GM19463 (cell line): ENCODE data around the gene ORM1.

Source experiments
- ATAC-seq: cut with Tn5 transposase; IDR thresholded peaks from one replicate; pipeline ENCODE4 v1.9.1; 2021; ENCODE audit warnings: mild to moderate bottlenecking, moderate library complexity; ENCODE audit not compliant: unreplicated experiment

ORM1 gene

DNA sequence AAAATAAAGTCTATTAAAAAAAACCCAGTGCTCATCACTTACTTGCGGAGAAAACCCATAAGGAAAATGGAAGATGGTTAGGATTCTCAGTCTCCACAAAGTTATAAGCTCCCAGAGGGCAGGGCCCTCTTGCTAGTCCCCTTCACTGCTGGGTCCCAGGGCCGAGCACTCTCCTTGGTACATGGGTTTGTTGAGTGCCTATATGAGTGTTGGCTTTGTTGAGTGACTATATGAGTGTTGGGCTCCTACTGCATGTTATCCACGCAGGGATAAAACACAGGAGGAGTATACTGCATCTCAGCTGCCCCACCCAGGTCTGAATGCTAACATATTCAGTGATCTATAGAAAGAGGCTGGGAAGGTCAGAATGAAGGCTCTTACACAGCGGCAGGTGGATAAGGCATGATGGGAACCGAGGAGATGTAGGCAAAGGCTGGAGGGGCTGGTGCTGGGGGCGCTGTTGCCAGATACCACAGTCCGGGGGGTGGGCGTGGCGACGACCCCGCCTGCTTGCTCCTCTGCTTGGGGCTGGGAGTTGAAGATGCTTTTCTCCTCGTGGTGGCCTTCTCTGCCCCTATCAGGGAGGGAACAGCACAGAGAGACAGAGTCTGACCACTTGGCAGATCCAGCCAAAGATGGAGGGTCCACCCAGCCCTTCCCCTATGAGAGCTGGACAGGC is 18.4 kb downstream of the ORM1 start:
- no peak for ATAC-seq

DNA sequence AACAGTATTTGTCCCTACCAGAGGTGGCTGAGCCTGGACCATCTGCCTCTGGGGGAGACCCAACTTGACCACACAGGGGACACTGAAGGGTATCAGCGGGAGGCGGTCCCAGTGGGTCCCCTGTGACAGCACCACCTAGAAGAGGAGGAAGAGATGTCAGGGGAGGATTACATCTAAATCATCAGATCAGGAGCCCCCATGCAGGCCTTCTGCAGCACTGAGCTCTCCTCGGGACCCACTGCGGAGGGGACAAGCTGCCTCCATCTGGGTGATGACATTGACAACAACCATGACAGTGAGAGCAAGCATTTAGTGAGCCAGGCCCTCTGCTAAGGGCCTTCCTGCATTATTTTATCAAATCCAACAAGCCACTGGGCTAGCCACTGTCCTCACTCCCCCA is 19.1 kb downstream of the ORM1 start:
- no peak for ATAC-seq

DNA sequence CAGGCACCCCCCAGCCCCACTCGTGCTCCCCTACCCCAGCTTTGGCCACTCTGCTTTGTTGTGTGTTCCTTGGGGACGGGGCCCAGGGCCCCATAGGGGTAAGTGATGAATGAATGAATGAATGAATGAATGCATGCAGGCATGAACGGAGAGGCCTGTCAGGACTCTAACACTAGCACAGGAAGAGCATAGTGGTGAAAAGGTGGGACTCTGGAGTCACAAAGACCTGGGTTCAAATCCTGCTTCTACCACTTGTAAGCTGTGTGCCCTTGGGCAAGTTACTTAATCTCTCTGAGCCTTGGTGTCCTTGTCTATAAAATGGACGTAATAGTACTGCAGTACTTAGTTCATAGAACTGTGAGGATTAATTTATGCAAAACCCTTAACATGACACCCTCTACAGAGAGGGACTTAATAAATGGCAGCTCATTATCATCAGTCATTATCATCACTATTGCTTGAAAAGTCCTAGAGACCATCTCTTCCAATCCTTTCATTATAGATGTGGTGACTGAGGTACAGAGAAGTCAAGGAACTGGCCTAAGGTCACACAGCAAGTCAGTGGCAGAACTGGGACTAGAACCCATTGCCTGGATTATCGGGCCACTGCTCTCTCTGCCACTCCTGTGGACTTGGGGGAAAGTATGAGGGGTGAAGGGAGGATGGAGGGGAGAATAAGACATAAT is 20.0 kb downstream of the ORM1 start:
- no peak for ATAC-seq

DNA sequence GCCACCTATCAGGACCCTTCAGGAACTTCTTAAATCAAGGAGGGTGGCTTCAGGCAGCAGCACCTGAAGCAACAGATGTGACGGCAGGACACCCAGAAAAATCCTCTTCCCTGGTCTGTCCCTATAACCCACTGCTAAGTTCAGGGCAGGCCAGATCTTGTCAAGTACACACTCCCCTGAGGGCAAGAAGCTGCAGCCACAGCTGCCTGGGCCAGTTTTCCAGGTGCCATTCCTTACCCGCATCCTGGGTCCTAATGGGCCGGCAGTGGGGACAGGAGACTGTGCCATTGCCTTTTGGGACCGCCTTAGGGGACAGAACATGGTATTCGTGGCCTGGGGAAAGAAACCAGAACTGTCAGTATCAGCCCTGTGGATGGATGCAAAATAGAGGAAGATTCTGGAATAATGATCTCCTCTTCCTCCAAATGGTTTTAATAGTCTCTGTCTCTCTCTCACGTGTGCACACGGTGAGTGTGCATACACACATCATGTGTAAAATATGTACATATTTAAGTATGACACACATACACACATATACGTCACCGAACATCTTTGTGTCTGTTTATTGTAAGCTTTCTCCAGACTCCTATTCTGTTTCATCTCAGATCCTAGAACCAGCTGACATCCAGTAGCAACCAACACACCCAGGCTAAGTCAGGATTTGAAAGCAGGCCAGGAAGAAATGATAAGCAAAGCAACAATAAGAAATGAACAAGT is 20.7 kb downstream of the ORM1 start:
- no peak for ATAC-seq

DNA sequence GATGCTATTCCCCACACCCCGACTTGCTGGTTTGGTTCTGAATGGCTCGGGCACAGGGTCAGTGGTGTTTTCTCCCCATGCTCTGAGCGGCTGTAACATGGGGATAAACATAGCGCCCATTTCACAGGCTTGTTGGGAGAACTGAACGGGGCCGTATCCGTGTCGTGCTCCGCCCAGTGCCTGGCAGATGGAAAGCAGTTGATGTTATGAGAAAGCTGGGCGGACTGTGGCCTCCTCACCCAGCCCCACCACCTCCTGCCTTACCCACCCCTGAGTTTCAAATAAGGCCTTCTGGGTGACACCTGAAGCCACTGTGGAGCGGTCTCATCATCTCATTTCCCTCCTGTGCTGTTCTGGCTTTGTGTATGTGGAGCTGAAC is 21.3 kb downstream of the ORM1 start:
- ATAC-seq, result no peak

DNA sequence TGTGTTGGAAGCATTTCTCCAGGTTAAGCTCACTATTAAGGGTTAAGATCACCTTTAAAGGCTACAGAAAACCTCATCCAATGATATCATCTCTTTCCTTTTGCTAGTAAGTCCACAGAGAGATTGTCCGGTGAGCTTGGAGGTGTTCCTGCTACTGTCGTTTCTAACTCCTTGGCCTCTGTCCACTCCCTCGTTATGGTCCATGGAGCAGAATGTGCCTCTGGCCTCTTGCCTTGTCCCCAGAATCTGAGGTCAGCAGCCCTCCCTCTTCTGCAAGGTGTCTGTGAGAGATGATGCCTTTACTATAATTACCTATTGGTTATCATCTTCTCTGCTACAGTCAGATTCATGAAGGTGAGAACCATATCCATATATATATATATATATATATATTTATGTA is 21.8 kb downstream of the ORM1 start:
- ATAC-seq, result no peak

DNA sequence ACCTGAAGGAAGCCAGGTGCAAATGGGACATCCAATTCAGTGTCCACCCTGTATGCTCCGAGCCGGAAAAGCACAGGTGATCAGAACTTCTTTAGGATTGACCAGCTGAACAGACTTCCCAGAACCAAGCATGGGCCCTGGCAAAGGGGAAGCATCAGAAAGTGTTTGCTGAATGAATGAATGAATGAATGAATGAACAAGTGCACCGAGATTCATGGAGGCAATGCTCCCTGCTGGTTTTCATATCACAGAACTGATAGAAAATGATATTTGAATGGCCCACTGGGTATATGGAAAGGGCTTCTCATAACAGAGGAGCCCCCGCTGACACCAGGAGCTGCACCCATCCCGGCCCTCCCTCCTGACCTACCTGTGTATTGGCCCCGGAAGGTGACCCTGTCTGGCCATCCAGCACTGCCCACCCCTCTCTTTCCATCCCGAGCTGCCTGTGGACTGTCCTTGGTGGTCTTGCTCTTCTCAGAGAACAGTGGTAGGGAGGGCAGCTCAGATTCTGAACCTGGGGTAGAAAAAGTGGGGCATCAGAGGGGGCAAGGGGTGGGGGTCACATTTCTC is 22.7 kb downstream of the ORM1 start:
- ATAC-seq, result no peak

DNA sequence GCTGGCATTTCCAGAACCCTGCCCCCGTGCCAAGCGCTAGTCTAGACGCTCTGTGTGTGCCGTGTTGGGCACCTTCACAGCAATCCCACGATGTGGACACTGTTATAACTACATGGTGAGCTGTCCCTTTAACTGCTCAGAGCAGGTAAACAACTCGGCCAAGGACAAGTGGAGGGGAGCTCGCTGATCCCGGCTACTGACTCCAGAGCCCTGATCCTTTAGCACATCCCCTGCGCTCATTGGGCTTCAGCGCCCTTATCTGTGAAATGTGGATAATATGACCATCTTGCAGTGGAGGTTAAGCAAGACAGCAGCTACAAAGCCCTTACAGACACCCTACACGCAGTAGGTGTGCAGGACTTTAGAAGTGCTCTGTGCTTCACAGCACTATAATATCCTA is 23.2 kb downstream of the ORM1 start:
- no peak for ATAC-seq

DNA sequence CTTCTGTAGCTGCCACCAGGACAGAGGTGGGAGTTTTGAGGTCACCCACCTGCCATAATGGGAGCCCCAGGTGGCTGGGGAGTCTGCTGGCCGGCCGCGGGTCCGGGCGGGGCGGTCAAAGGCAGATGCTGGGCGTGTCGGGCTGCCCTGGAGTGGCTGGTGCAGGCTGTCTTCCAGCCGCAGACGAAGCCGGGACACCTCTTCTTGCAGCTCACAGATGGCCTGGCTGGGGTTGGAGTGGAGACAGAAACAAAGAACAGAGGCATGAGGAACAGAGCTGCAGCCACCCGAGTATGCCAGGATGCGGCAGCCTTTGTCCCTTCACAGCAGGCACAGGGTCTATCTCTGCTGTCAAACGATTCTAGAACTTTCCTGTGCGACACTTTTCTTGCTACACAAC is 24.8 kb downstream of the ORM1 start:
- no peak for ATAC-seq

DNA sequence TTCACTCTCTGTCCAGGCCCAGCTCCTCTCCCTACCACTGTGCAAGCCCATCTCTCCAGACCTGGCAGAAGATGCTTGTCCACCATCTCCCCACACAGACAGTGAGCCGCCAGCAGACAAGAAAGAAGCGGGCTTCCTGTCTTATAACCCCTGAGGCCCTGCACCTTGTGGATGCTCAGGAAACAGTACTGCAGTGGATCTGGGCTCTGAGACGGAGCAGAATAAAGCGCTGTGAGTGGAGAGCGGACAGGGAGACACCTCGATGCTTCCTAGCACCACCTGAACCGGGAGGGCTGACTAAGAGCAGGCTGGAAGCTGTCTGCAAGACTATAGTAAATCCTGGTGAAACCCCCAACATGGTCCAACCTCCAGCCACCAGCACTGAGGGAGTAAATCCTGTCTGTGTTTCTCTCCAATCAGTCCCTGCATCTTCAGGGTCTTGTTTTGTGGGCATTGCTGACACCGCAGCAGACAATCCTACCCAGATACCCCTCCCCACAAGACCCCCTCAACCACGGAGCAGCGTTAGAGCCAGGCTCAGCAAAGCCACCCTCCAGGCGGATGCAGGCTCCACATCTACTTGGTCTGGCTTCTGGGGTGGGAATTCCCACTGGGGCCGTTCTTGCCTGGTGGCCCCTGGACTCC is 25.5 kb downstream of the ORM1 start:
- no peak for ATAC-seq

DNA sequence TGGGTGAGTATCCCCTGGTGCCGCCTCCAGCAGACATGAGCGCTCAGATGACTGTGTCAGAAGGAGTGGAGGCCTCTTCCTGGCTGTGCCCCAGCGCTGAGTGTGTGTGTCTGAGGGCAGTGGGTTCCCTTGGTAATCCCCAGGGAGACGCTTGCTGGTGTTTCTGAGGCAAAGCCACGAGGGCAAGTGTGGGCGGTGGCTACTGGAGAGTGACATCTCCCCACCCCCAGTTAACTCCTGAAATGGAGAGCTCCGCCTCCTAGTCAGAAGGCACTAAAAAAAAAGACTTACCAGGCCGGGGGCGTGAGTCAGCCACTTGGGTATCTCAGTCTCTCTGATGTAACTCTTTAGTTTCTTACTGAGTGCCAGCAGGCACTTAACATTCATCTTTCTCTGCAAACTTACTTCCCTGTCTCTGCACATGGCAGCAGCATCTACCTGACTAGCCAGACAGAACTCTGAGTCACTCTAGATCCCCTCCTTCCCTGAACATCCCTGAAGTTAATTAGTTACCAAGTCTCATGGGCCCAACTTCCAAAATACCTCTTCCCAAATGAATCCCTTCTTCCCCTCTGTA is 26.1 kb downstream of the ORM1 start:
- ATAC-seq, result peak; percentile 94

DNA sequence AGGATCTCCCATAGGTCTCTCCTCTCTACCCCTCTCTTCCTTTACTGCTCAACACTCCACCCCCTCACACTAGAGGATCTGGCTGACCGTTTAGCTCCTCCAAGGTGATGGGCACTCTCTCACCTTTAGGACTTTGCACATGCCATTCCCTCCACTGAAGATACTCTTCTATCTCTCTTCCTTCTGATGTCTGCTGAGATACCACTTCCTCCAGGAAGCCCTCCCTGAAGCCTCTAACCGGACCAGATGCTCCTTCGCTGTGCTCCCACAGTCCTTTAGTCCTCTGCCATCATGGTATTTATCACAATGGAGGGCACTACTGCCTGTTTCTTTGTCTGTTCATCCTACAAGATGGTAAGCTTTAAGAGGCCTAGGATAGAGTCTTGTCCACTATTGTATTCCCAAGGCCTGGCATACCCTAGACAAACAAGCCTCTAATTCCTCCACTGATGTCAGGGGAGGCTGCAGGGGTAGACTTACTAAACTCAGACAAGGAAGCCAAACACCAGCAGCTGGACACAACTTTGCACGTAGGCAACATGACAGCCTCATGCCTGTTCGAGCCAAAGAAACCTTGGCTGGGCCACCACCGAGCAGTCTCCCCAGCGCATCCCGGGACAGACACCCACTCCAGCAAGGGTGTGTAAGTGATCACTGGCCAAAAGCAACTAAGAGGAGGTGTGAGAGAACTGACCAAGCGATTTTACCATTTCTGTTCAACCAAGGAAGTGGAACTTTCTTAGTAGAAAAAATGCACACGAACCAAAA is 27.0 kb downstream of the ORM1 start:
- ATAC-seq, result no peak

DNA sequence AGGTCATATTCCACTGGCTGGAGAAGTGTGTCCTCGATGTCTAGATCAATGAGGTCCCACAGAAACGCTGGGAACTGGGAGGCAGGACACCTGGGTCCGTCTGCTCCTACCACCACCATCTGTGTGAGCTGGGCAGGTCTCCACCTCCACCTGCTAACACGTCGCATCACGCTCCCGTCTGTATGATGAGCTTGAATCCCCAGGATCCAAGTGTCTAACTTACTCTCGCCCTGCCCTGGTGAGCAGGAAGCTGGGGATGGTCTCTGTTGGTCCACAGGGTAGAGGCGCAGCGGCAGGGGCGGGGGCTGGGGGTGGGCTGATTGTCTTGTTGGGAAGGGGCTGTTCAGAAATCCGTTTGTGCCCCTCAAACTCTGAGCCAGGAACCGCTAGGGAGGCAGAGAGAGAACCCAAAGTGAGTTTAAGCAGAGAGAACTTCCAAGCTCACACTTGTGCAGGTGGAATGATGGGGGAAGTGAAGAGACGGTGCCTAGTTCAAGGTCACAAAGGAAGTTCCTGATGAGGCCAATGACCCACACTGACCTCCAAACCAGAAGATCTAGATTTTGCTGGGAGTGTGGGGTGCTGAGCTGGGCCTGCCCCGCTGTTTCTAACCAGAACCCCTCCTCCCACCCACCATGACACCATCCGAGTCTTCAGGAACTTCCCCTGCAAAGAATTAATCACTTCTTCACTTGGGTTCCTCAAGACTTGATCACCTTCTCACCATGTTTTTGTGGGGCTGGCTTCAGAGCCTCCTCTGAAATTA is 27.9 kb downstream of the ORM1 start:
- no peak for ATAC-seq

DNA sequence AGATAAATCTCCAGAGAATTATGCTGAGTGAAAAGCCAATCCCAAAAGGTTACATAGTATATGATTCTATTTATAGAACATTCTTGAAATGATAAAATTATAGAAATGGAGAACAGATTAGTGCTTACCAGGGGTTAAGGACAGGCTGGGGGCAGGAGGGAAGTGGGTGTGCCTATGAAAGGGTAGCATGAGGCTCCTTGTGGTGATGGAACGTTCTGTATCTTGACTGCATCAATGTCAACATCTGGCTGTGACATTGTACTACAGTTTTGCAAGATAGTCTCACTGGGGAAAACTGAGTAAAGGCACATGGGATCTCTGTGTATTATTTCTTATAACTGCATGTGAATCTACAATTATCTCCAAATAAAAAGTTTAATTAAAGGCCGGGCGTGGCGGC is 29.0 kb downstream of the ORM1 start:
- ATAC-seq, result no peak

DNA sequence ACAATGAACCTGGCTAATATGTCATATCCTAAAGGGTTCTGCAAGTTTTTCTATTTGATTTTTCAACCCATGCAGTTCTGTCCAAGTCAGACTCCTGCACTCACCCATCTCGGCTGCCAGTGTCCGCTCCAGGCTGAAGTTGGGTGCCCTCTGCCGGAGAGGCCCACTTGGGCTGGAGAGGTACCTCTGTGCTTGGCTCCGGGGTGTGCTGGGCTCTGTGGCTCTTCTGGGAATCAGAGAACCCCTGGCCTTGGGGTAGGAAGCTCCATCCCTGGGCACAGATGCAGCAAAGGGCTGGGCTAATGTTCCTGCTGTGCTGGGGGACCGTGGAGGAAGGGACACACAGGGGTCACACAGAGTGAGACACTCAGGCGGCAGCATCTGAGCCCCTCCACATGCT is 32.9 kb downstream of the ORM1 start:
- ATAC-seq, result no peak

DNA sequence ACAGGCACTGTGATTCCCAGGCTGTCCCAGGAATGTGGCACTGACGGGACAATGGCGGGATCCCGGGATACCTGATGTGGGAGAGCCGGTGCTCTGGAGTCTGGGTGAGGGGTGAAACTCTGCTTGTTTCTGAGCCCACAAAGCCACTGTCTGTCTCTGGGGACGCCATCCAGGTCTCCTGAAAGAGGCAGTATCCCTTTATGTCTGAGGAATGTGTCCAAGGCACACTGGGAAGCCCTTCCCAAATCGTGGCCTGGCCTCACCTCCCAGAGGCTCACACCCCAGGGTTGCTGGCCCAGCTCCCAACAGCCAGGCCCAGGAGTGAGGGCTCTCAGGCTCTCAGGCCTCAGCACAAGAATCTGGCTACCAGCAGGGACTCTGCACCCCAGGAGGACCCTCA is 33.9 kb downstream of the ORM1 start:
- no peak for ATAC-seq

DNA sequence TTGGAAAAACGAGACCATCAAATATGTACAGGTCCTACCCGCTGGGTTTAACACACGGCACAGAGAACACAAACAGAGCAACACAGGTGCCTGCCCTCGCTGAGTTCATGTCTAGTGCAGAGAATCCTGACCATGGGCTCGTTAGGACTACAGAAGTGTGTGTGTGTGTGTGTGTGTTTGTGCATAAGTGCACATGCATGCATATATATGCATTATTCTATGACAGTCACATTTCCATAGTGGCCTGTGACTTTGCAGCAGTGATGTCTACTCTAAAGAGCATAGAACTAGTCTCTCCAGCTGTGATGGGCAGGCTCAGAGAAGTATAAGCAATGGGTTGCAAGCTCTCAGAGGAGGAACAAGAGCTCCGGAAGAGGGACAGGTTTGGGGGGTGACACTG is 34.5 kb downstream of the ORM1 start:
- ATAC-seq, result no peak

DNA sequence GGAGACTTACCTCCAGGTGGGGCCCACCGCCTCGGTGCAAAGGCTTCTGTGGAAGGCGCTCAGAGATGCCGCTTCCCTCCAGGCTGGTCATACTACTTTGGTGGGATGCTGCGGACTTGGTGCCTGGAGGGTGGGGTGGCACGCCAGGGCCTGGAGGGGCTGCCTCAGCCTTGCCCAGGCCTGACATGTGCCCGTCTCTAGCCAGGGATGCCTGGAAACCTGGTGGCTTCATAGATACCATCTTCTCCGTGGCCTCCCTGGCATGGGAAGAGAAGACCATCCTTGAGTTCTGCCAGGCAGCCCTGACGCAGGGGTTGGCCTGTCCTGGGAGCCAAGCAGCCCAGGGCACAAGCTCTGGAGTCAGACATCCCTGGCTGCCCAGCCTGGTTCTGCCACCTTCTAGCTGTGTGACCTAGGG is 35.0 kb downstream of the ORM1 start:
- ATAC-seq, result no peak

DNA sequence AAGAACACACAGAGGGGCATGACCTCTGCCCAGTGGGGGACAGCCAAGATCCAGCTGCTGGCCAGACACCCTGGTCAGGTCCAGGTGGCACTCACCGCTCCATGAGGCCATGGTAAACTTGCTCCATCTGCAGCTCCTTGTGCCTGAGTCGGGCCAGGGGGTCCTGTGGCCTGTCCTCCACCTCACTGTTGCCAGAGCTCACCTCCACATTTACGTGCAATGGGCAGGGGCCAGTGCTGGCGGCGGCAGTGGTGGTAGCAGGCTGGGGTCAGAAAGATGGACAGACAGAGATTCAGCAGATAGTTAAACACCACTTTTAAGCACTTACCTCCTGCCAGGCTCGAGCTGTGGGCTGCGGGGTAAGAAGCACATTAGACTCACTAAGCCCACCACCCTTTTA is 36.9 kb downstream of the ORM1 start:
- ATAC-seq, result no peak

DNA sequence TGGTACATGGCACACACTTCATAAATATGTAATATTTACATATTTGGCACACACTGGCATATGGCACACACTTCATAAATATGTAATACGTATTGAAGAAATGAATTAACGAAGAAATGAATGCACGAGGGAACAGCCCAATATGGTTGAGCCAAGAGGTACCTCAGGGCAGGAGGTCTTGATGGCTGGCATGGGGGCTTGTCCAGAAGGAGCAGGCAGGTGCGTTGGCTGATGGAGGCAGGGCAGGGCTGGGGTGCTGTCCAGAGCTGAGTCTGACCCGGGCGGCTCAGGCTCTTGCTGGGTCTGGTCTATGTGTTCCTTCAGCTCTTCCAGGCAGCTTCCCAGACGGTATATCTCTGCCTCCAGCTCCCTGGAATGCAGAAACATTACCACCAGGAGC is 38.6 kb downstream of the ORM1 start:
- no peak for ATAC-seq
